PFSK-1 (cell line): ENCODE results near the gene IER2.

ENCODE experiments used
- POLR2AphosphoS5 ChIP-seq: IDR thresholded peaks from 2 replicates; pipeline ENCODE4 v1.6.1; 2012; ENCODE audit warnings: low read depth, mild to moderate bottlenecking, control low read depth, low read length, moderate library complexity
- TAF1 ChIP-seq: IDR thresholded peaks from 2 replicates; pipeline ENCODE4 v1.6.1; 2012; ENCODE audit warnings: low read length, control low read depth, borderline replicate concordance; ENCODE audit not compliant: insufficient read depth
- TF ChIP-seq, protein P1 (sequence below), 2 experiments: IDR thresholded peaks; 2 replicates each; pipeline versions ENCODE4 v1.6.1 to v1.8.0; 2011 to 2012; ENCODE audit warnings: low read depth in 2 of 2, low read length in 2 of 2, control low read depth in 1 of 2, inconsistent platforms in 1 of 2, mild to moderate bottlenecking in 1 of 2, moderate library complexity in 1 of 2; ENCODE audit not compliant: insufficient read depth in 1 of 2

- TF ChIP-seq, protein P1, sequence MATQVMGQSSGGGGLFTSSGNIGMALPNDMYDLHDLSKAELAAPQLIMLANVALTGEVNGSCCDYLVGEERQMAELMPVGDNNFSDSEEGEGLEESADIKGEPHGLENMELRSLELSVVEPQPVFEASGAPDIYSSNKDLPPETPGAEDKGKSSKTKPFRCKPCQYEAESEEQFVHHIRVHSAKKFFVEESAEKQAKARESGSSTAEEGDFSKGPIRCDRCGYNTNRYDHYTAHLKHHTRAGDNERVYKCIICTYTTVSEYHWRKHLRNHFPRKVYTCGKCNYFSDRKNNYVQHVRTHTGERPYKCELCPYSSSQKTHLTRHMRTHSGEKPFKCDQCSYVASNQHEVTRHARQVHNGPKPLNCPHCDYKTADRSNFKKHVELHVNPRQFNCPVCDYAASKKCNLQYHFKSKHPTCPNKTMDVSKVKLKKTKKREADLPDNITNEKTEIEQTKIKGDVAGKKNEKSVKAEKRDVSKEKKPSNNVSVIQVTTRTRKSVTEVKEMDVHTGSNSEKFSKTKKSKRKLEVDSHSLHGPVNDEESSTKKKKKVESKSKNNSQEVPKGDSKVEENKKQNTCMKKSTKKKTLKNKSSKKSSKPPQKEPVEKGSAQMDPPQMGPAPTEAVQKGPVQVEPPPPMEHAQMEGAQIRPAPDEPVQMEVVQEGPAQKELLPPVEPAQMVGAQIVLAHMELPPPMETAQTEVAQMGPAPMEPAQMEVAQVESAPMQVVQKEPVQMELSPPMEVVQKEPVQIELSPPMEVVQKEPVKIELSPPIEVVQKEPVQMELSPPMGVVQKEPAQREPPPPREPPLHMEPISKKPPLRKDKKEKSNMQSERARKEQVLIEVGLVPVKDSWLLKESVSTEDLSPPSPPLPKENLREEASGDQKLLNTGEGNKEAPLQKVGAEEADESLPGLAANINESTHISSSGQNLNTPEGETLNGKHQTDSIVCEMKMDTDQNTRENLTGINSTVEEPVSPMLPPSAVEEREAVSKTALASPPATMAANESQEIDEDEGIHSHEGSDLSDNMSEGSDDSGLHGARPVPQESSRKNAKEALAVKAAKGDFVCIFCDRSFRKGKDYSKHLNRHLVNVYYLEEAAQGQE (IDR thresholded peaks at IDR 0.05; ENCODE audit: insufficient read depth in 1 of 2, low read depth in 2 of 2, low read length in 2 of 2), result no peak
- TF ChIP-seq POLR2AphosphoS5 (no peak), TAF1 (no peak)
These were observed 17.6 kb upstream of the IER2 start for GRCh38 chr19:13132471-13133180.
